ENCODE data around the gene HERC3.
"Not testable (repeated sequence)": the region's sequence is repeated elsewhere in the genome, so short reads cannot be mapped to it uniquely, and the experiment has no call there.

Gene HERC3

DNA sequence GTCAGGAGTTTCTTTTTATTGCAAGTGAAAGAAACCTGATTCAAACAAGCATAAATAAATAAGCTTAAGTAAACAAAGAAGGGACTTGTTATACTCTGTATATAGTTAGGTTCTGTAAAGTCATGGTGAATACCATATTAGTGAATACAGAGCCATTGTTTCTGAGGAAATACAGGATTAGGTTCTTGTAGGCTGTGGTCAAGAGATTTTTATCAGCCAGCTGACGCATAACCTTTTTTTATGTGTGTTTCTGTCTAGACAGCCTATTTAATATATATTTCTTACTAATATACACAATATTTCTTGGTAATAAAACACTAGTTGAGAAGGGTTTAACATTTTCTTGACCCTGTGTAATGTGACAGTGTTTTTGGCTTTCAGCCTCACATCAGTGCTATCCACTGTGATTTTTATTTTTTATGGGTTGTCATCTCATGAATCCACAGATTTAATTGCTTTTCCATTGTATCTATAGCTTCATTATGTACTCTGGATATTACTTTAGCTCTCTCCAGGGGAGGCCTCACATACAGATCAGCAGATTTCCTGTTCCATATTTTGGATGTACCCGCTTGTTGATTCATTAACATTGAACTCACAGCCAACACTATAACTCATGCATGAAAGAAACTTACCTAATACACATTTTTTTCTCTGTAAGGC is 8.0 kb downstream of the HERC3 start:
- H3K4me1 Mint-ChIP-seq: peaks cover 47% of the 10 kb centered on the region
- peaks cover 2% of the 10 kb centered on the region for H3K9me3 Mint-ChIP-seq
- TF ChIP-seq, protein P1, sequence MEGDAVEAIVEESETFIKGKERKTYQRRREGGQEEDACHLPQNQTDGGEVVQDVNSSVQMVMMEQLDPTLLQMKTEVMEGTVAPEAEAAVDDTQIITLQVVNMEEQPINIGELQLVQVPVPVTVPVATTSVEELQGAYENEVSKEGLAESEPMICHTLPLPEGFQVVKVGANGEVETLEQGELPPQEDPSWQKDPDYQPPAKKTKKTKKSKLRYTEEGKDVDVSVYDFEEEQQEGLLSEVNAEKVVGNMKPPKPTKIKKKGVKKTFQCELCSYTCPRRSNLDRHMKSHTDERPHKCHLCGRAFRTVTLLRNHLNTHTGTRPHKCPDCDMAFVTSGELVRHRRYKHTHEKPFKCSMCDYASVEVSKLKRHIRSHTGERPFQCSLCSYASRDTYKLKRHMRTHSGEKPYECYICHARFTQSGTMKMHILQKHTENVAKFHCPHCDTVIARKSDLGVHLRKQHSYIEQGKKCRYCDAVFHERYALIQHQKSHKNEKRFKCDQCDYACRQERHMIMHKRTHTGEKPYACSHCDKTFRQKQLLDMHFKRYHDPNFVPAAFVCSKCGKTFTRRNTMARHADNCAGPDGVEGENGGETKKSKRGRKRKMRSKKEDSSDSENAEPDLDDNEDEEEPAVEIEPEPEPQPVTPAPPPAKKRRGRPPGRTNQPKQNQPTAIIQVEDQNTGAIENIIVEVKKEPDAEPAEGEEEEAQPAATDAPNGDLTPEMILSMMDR (IDR thresholded peaks at IDR 0.05; ENCODE audit: unreplicated experiment in 3 of 3): no peak
- peak overlapping the region in 1 of 3 experiments; percentile 26 for H3K4me3 Mint-ChIP-seq
- H3K27ac Mint-ChIP-seq: peak overlapping the region; percentile 84 to 89 (median 85)
- H3K36me3 Mint-ChIP-seq (ENCODE audit: low read depth): peaks cover 20% of the 10 kb centered on the region
- H3K27me3 Mint-ChIP-seq (ENCODE audit: low read depth): peaks cover 3% of the 10 kb centered on the region

DNA sequence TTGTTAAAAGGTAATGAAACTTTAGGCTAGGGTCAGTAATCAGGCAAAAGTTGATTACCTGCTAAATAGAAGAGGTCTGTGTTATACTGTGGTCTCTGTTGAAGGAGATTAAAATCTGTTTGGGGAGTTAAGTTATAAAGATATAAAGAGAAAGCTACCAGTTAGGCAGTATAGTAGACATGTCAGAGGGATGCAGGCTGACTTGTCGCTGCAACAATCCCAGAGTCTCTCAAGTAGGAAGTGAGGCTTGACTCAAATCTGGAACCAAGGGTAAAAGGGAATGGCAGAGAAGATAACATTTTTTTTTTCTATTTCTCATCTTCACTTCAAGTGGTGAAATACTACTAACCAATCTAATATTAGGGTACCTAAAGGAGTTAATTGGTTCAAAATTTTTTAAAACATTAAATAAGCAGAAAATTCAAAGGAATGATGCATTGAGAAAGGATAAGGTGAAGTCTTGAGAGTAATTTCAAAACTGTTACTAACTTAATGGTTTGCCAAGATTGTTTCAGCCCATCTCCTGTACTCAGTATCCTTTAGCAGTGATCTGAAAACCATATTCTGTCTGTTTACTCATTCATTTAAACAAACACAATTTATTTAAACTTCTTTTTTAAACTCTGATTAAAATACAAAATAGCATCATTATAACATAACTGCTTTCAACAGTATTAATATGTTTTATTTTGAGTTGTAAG is 12.8 kb downstream of the HERC3 start:
- H3K27me3 Mint-ChIP-seq (ENCODE audit: low read depth): no peaks in the 10 kb centered on the region
- H3K4me1 Mint-ChIP-seq: peaks cover 14% of the 10 kb centered on the region
- H3K4me3 Mint-ChIP-seq: no peak overlapping the region
- peaks cover 5% of the 10 kb centered on the region for H3K9me3 Mint-ChIP-seq
- H3K27ac Mint-ChIP-seq: no peak overlapping the region
- H3K36me3 Mint-ChIP-seq (ENCODE audit: low read depth): peaks cover 42% of the 10 kb centered on the region
- TF ChIP-seq, protein P1 (IDR thresholded peaks at IDR 0.05; ENCODE audit: unreplicated experiment in 3 of 3): no peak

DNA sequence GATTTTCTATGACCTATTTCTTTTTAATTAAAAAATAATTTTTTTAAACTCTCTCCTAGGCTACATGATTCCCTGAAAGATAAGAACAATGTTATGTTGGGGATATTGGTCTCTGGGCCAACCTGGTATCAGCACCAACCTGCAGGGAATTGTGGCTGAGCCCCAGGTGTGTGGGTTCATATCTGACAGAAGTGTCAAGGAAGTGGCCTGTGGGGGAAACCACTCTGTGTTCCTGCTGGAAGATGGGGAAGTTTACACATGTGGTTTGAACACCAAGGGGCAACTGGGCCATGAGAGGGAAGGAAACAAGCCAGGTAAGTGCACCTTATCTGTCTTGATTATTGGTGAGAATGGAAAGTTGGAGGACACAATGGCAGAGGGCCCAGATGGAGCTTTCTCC is 13.5 kb downstream of the HERC3 start:
- Mint-ChIP-seq H3K4me1 (peaks cover 14% of the 10 kb centered on the region), H3K36me3 (ENCODE audit: low read depth) (peaks cover 47% of the 10 kb centered on the region), H3K27ac (no peak overlapping the region), H3K4me3 (no peak overlapping the region), H3K9me3 (peaks cover 5% of the 10 kb centered on the region), H3K27me3 (ENCODE audit: low read depth) (no peaks in the 10 kb centered on the region)
- TF ChIP-seq, protein P1 (IDR thresholded peaks at IDR 0.05; ENCODE audit: unreplicated experiment in 3 of 3): no peak

DNA sequence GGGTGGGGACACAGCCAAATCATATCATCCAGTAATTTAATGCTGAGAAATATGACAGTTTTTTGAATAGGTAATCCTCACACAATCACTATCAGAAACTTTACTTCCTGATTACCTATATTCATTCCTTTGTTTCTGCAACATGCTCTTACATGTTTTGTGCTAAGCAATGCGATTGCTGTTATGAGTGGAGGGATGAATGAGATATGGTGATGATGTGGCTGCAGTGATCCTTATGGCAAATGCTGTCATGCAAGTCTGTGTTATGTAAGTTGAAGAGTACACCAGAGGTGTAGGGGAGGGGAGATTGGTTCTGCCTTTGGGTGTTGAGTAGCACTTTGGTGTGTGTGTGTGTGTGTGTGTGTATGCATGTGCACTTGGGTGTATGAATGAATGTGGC is 14.6 kb downstream of the HERC3 start:
- H3K4me3 Mint-ChIP-seq: no peak overlapping the region
- H3K27me3 Mint-ChIP-seq (ENCODE audit: low read depth): no peaks in the 10 kb centered on the region
- H3K4me1 Mint-ChIP-seq: peaks cover 16% of the 10 kb centered on the region
- no peak overlapping the region for H3K27ac Mint-ChIP-seq
- TF ChIP-seq, protein P1 (IDR thresholded peaks at IDR 0.05; ENCODE audit: unreplicated experiment in 3 of 3): no peak
- H3K9me3 Mint-ChIP-seq: peaks cover 5% of the 10 kb centered on the region
- H3K36me3 Mint-ChIP-seq (ENCODE audit: low read depth): peaks cover 47% of the 10 kb centered on the region

DNA sequence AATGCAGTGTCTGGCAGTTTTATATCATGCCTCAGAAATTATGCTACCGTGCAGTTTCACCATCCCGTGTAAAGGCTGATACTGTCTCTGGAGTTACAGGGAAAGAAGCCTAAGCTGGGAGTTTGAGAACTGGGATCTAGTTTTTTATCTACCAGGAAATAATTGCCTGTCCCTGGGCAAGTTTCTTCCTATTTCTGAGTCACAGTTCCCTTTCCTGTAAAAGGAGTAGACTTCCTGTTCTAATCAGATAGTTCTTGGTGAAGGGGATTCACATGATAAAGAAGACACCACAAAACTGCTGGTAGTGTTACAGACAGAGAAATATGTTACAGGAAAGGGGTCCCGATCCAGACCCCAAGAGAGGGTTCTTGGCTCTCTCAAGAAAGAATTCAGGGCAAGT is 17.1 kb downstream of the HERC3 start:
- TF ChIP-seq, protein P1 (IDR thresholded peaks at IDR 0.05; ENCODE audit: unreplicated experiment in 3 of 3): no peak
- no peak overlapping the region for H3K27ac Mint-ChIP-seq
- H3K27me3 Mint-ChIP-seq (ENCODE audit: low read depth): no peaks in the 10 kb centered on the region
- peaks cover 35% of the 10 kb centered on the region for H3K4me1 Mint-ChIP-seq
- H3K9me3 Mint-ChIP-seq: peaks cover 5% of the 10 kb centered on the region
- H3K4me3 Mint-ChIP-seq: no peak overlapping the region
- H3K36me3 Mint-ChIP-seq (ENCODE audit: low read depth): peaks cover 44% of the 10 kb centered on the region

DNA sequence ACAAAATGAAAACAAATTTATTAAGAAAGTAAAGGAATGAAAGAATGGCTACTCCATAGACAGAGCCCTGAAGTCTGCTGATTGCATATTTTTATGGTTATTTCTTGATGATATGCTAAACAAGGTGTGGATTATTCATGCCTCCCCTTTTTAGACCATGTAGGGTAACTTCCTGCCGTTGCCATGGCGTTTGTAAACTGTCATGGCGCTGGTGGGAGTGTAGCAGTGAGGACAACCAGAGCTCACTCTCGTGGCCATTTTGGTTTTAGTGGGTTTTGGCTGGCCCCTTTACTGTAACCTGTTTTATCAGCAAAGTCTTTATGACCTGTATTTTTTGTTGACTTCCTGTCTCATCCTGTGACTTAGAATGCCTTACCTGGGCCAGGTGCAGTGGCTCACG is 17.5 kb downstream of the HERC3 start:
- not testable (repeated sequence) for H3K4me3 Mint-ChIP-seq; H3K9me3 Mint-ChIP-seq; H3K27ac Mint-ChIP-seq; H3K27me3 Mint-ChIP-seq (ENCODE audit: low read depth)
- Mint-ChIP-seq H3K4me1 (peaks cover 35% of the 10 kb centered on the region), H3K36me3 (ENCODE audit: low read depth) (peaks cover 40% of the 10 kb centered on the region)

Data from nephron (organoid).